CD4-positive, alpha-beta T cell (primary cell): Measurements from ENCODE around the gene DLGAP4. TPM values are rescaled to one million over a fixed set of nuclear protein-coding genes. Genes with fewer than 3 reads are reported as not detected.
"Not testable (repeated sequence)": the region's sequence is repeated elsewhere in the genome, so short reads cannot be mapped to it uniquely, and the experiment has no call there.

Experiments
- ATAC-seq: fragments of 200-7000 bp; cut with Tn5 transposase; one replicate; pipeline ENCODE4 v1.10.0; 2022; ENCODE audit warnings: mild to moderate bottlenecking; ENCODE audit not compliant: poor library complexity
- CTCF ChIA-PET: fragments of 350-600 bp; sonication (Branson Sonifier 250); formaldehyde crosslinking; loops from one replicate; lab custom pipeline; 2021; ENCODE audit warnings: antibody characterized with exemption, inconsistent platforms; lab: Charles Lee
- POLR2A ChIA-PET: fragments of 350-600 bp; sonication (Branson Sonifier 250); formaldehyde crosslinking; loops from one replicate; lab custom pipeline; 2021; ENCODE audit warnings: antibody characterized with exemption, inconsistent platforms; lab: Charles Lee
- DNase-seq, 14 experiments: peaks; one replicate each; pipeline ENCODE4 v3.0.0-alpha.2; 2013 to 2020; ENCODE audit warnings: mixed read lengths in 2 of 14
- H3K27ac ChIP-seq, 2 donors: one replicate each; pipeline versions ENCODE4 v1.5.1 to v1.7.0; 2013; ENCODE audit warnings: low read length in 2 of 2, low read depth in 1 of 2, mild to moderate bottlenecking in 1 of 2
- H3K27me3 ChIP-seq, 2 experiments: 1 replicate in 1 of 2; 2 replicates in 1 of 2; pipeline versions ENCODE4 v1.6.1 to v1.7.0; 2013; ENCODE audit warnings: low read length in 2 of 2, control low read depth in 1 of 2, mild to moderate bottlenecking in 1 of 2, moderate library complexity in 1 of 2; ENCODE audit not compliant: insufficient read depth in 2 of 2, control insufficient read depth in 1 of 2
- H3K36me3 ChIP-seq: one replicate; pipeline ENCODE4 v1.6.1; 2013; ENCODE audit warnings: low read length, control low read depth; ENCODE audit not compliant: insufficient read depth
- H3K4me1 ChIP-seq: one replicate; pipeline ENCODE4 v1.6.1; 2013; ENCODE audit warnings: low read length, control low read depth; ENCODE audit not compliant: insufficient read depth
- H3K4me3 ChIP-seq: one replicate; pipeline ENCODE4 v1.5.1; 2013; ENCODE audit warnings: mild to moderate bottlenecking, low read length, moderate library complexity
- H3K9me3 ChIP-seq, 2 experiments: 1 replicate in 1 of 2; 2 replicates in 1 of 2; pipeline versions ENCODE4 v1.6.1 to v1.7.0; 2013; ENCODE audit warnings: low read length in 2 of 2, mild to moderate bottlenecking in 2 of 2, control low read depth in 1 of 2, moderate library complexity in 1 of 2; ENCODE audit not compliant: control insufficient read depth in 1 of 2, insufficient read depth in 1 of 2
- H3K27ac Mint-ChIP-seq: one replicate; pipeline ENCODE4 v1.8.0; 2020; ENCODE audit warnings: mixed read lengths
- H3K27me3 Mint-ChIP-seq: one replicate; pipeline ENCODE4 v1.8.0; 2021; ENCODE audit warnings: mixed read lengths
- H3K36me3 Mint-ChIP-seq: one replicate; pipeline ENCODE4 v1.8.0; 2021; ENCODE audit warnings: low read depth, mixed read lengths
- H3K4me1 Mint-ChIP-seq: one replicate; pipeline ENCODE4 v1.8.0; 2021; ENCODE audit warnings: low read depth, mixed read lengths
- H3K4me3 Mint-ChIP-seq: one replicate; pipeline ENCODE4 v1.8.0; 2020; ENCODE audit warnings: mild to moderate bottlenecking, mixed read lengths
- H3K9me3 Mint-ChIP-seq: one replicate; pipeline ENCODE4 v1.8.0; 2020; ENCODE audit warnings: mixed read lengths
- CTCF ChIP-seq: fragments of 200-600 bp; IDR thresholded peaks from one replicate; pipeline ENCODE4 v1.8.0; 2022; ENCODE audit warnings: antibody characterized with exemption, mild to moderate bottlenecking
- intact Hi-C, 2 experiments: fragments of 100-400 bp; cut with DNase I in 1 of 2; cut with micrococcal nuclease in 1 of 2; formaldehyde crosslinking; loops; one replicate each; pipeline versions ENCODE4 v1.15.1 to v1.9.0; 2023 to 2025; cut with DNase I, micrococcal nuclease
- total RNA-seq, 174 experiments: library from RNA in 2 of 174; stranded (reverse) in 2 of 174; gene quantifications; one replicate each; pipeline ENCODE4 v1.2.3 and lab custom pipeline; 2021 to 2026

Gene DLGAP4
- total RNA-seq, 2 experiments from 2014 or later: 16.0 to 16.1 TPM

DNA sequence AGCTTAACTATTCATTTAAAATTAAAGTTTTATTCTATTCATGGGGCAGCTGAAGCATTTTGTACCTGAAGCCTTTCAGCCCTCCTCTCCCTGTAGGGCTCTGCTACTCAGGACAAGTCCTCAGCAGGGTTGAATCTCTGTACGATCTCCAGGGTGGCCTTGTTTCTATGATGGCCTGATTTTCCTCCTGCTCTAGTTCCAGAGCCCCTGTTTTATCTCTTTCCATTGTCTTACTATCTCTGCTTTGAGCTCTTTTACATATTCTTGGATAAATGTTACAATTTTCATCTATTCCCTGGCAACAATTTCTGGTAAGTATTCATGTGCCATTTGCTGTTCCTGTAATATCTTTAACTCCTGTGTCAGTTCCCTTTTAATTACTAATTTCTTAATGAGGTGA is 215.4 kb downstream of the DLGAP4 start:
- no peaks in the 10 kb centered on the region for H3K4me1 Mint-ChIP-seq
- no peaks in the 10 kb centered on the region for H3K9me3 Mint-ChIP-seq
- H3K36me3 Mint-ChIP-seq: peaks cover 60% of the 10 kb centered on the region
- H3K27me3 Mint-ChIP-seq: no peaks in the 10 kb centered on the region
- ATAC-seq: no peak
- intact Hi-C loops: no loop called here
- DNase-seq: no peak
- H3K4me3 Mint-ChIP-seq: no peak overlapping the region
- no peaks in the 10 kb centered on the region for H3K9me3 ChIP-seq
- CTCF ChIA-PET: no interaction called here
- H3K36me3 ChIP-seq: peaks cover 53% of the 10 kb centered on the region
- H3K27ac Mint-ChIP-seq: peak overlapping the region; percentile 49
- no peak overlapping the region for H3K4me3 ChIP-seq
- no peaks in the 10 kb centered on the region for H3K4me1 ChIP-seq
- no peak overlapping the region for H3K27ac ChIP-seq
- TF ChIP-seq CTCF: no peak
- no peaks in the 10 kb centered on the region for H3K27me3 ChIP-seq
- POLR2A ChIA-PET: no interaction called here

DNA sequence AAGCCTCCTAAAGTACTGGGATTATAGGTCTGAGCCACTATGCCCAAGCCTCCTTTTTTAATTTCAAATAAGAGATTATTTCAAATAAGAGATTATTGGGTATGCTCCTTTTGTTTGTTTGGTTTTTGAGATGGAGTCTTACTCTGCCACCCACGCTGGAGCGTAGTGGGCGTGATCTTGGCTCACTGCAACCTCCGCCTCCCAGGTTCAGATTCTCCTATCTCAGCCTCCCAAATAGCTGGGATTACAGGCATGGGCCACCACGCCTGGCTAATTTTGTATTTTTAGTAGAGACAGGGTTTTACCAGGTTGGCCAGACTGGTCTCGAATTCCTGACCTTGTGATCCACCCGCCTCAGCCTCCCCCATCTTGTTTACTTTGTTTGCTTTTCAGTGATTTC is 216.3 kb downstream of the DLGAP4 start:
- peaks cover 61% of the 10 kb centered on the region for H3K36me3 ChIP-seq
- H3K4me1 ChIP-seq, H3K27ac Mint-ChIP-seq, H3K4me3 Mint-ChIP-seq, DNase-seq, H3K27me3 ChIP-seq, H3K27me3 Mint-ChIP-seq, POLR2A ChIA-PET, H3K9me3 ChIP-seq, CTCF ChIA-PET, intact Hi-C loops, H3K4me1 Mint-ChIP-seq, H3K4me3 ChIP-seq, ATAC-seq, H3K27ac ChIP-seq, H3K9me3 Mint-ChIP-seq: not testable (repeated sequence)
- peaks cover 69% of the 10 kb centered on the region for H3K36me3 Mint-ChIP-seq

DNA sequence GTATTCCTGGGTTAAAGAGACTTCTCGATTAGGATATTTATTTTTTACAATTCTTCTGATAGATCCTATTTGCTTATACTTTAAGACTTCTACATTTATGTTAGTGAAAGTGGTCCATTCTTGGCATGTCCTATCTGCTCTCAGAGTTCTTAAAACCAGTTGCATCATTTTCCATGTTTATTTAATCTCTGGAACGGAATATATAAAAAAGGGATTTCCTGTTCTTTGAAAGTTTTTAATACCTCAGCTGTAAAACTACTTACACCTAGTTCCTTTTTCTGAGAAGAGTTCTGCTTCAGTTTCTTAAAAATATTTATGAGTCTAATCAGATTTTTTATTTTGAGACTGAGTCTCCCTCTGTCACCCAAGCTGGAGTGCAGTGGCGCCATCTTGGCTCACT is 217.2 kb downstream of the DLGAP4 start:
- Mint-ChIP-seq H3K9me3 (no peaks in the 10 kb centered on the region), H3K27ac (no peak overlapping the region), H3K4me3 (no peak overlapping the region), H3K4me1 (no peaks in the 10 kb centered on the region), H3K27me3 (no peaks in the 10 kb centered on the region), H3K36me3 (peaks cover 67% of the 10 kb centered on the region)
- Histone ChIP-seq H3K9me3 (no peaks in the 10 kb centered on the region), H3K4me1 (no peaks in the 10 kb centered on the region), H3K27ac (no peak overlapping the region), H3K4me3 (no peak overlapping the region), H3K36me3 (peaks cover 70% of the 10 kb centered on the region), H3K27me3 (no peaks in the 10 kb centered on the region)
- TF ChIP-seq CTCF: no peak
- CTCF ChIA-PET: no interaction called here
- intact Hi-C loops: no loop called here
- ATAC-seq (no peak), DNase-seq (no peak)
- POLR2A ChIA-PET: no interaction called here
